ENCODE data around the gene POU6F2.

POU6F2 gene

DNA sequence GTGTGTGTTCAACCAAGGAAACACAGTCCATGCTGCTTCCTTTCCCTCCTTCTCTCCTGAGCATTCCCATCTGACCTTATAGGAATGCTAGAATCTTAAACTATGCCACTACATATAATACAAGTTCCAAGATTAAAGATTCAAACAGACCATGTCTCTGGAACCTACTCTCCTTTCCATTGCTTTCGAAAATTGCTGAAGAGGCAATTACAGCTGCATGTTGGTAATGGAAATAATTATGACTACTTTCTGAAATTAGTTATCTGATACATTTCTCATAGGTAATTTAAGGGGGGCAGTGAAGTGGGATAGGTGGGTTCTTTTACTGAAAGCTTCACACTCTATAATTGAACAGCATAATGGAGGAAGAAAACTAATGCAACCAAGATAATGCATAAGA lies 302.6 kb downstream of the POU6F2 start:
- Histone ChIP-seq H3K27ac (ENCODE audit: insufficient read depth, low read depth, low read length, poor library complexity, severe bottlenecking) (no peak overlapping the region), H3K4me1 (ENCODE audit: control insufficient read depth, insufficient read depth, low read length) (no peaks in the 10 kb centered on the region), H3K4me3 (ENCODE audit: insufficient read depth, low read depth, low read length) (no peak overlapping the region), H3K9me3 (ENCODE audit: control insufficient read depth, low read length) (no peaks in the 10 kb centered on the region), H3K27me3 (ENCODE audit: control insufficient read depth, insufficient read depth, low read length, poor library complexity, severe bottlenecking) (no peaks in the 10 kb centered on the region), H3K36me3 (ENCODE audit: control insufficient read depth, insufficient read depth, low read length) (no peaks in the 10 kb centered on the region)
- 0% methylated on average over 1 of the region's 1 CpG; no CpG with 5 or more reads in 1 of the 2 experiments for WGBS, 2 experiments

DNA sequence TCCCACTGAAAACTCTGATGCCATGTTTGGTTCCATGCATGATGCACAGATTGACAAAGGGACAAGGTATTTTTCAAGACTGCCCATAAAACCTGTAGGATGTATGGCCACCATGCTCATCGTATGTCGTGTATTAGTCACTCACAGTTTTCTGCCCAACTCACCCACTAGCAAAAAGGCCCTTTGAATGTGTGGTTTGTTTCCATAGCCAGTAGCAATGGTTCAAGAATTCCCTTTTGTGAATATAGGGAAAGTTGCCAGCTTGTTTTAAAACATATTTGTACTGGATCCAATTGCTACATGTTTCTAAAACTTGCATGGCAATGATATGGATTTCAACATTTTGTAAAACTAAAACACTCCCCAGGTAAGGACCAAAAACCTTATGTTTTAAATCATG lies 307.5 kb downstream of the POU6F2 start:
- WGBS, 2 experiments = 42 to 50% methylated on average over 2 of the region's 2 CpGs
- Histone ChIP-seq H3K4me1 (ENCODE audit: control insufficient read depth, insufficient read depth, low read length) (no peaks in the 10 kb centered on the region), H3K9me3 (ENCODE audit: control insufficient read depth, low read length) (no peaks in the 10 kb centered on the region), H3K27me3 (ENCODE audit: control insufficient read depth, insufficient read depth, low read length, poor library complexity, severe bottlenecking) (no peaks in the 10 kb centered on the region), H3K27ac (ENCODE audit: insufficient read depth, low read depth, low read length, poor library complexity, severe bottlenecking) (no peak overlapping the region), H3K36me3 (ENCODE audit: control insufficient read depth, insufficient read depth, low read length) (no peaks in the 10 kb centered on the region), H3K4me3 (ENCODE audit: insufficient read depth, low read depth, low read length) (no peak overlapping the region)

DNA sequence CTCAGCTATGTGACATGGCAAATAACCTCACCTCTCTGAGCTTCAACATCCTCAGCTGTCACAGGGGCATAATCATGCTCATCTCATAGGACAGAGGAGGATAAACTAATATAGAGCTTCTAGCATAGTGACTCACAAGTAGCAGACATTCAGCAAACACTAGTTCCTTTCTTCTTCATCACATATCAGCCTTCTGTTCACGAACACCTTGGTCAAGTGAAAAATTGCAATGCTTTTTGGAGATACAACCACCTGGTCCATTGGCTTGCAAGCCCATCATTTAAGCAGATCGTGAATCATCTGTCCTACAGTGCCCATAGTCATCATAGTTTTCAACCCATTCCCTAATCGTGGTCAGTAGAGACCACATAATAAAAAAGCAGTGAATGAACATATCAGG lies 310.6 kb downstream of the POU6F2 start:
- no peaks in the 10 kb centered on the region for H3K36me3 ChIP-seq (ENCODE audit: control insufficient read depth, insufficient read depth, low read length)
- no peaks in the 10 kb centered on the region for H3K4me1 ChIP-seq (ENCODE audit: control insufficient read depth, insufficient read depth, low read length)
- H3K9me3 ChIP-seq (ENCODE audit: control insufficient read depth, low read length) = no peaks in the 10 kb centered on the region
- H3K27ac ChIP-seq (ENCODE audit: insufficient read depth, low read depth, low read length, poor library complexity, severe bottlenecking) = no peak overlapping the region
- no peak overlapping the region for H3K4me3 ChIP-seq (ENCODE audit: insufficient read depth, low read depth, low read length)
- H3K27me3 ChIP-seq (ENCODE audit: control insufficient read depth, insufficient read depth, low read length, poor library complexity, severe bottlenecking) = no peaks in the 10 kb centered on the region
- 91 to 95% methylated on average over 3 of the region's 3 CpGs for WGBS, 2 experiments

DNA sequence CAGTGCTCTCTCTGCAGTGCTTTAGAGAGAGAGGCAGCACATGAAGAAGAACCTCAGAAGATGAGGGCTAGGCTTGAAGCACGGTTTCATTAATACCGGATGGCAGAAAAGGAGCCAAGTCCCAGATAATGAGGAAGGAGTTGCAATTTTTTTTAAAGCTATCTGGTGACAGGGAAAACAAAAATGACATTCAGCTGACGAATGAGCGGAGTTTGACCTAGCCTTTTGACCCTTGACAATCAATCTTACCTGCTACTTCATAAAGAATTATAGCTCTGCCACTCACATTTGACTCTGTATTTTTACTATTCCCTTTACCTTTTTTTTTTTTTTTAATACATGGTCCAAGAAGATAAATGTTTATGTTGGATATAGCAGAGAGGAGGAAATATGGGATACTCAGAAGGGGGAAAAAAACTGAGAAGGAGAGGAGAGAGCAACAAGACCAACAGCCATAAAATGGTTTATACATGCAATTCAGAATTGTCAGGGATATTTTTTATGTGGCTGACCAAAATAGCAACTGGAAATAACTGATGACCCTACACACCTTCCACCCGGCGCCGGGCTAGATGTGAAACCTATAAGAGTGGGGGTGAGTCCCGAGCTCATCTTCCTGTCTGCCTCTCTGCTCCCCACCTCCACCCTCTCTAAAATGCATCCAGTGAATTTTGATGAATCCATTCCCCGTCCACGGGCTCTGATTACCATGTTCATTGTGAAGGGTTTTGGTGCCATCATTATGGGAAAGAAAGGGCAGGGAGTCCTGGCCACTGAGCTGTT lies 314.1 kb downstream of the POU6F2 start:
- Histone ChIP-seq H3K36me3 (ENCODE audit: control insufficient read depth, insufficient read depth, low read length) (no peaks in the 10 kb centered on the region), H3K9me3 (ENCODE audit: control insufficient read depth, low read length) (no peaks in the 10 kb centered on the region), H3K27me3 (ENCODE audit: control insufficient read depth, insufficient read depth, low read length, poor library complexity, severe bottlenecking) (no peaks in the 10 kb centered on the region), H3K27ac (ENCODE audit: insufficient read depth, low read depth, low read length, poor library complexity, severe bottlenecking) (no peak overlapping the region), H3K4me1 (ENCODE audit: control insufficient read depth, insufficient read depth, low read length) (no peaks in the 10 kb centered on the region), H3K4me3 (ENCODE audit: insufficient read depth, low read depth, low read length) (no peak overlapping the region)
- WGBS, 2 experiments = 88% methylated on average over 10 of the region's 10 CpGs

DNA sequence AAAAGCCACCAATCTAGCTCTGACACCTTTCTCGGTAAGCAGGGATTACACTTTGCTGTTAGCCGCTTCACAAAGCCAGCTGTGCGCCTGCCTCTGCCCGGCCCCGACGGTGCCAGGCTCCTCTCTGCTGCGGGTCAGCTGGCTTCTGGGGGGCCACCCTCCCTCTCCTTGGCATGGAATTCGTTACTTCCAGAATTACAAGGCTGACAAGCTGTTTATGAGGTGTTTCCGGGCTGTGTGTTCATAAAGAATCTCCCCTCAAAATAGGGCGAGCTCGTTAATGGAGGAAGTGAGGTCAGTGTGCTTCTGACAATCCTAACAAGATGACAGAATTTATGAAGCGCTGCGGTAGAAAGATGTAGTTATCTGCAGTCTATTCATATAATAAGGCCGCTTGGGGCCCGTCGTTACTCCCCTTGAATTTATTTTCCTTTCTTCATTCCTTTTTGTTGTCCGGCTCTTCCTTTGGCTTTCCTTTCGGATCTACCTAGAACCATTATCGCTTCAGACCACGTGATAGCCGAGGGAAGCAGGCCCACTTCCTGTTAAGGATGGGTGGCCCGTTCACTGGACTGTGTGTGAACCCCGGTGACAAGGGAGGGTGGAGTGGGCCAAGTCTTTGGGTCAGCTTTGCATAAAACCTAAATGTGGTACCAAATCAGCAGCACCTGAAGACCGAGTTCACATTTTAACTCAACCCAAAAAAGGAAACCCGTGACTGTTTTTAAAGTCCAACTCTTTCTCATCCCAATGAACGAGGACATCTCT lies 315.5 kb downstream of the POU6F2 start:
- no peak overlapping the region for H3K27ac ChIP-seq (ENCODE audit: insufficient read depth, low read depth, low read length, poor library complexity, severe bottlenecking)
- 94% methylated on average over 25 to 26 of the region's 26 CpGs for WGBS, 2 experiments
- no peak overlapping the region for H3K4me3 ChIP-seq (ENCODE audit: insufficient read depth, low read depth, low read length)
- no peaks in the 10 kb centered on the region for H3K4me1 ChIP-seq (ENCODE audit: control insufficient read depth, insufficient read depth, low read length)
- no peaks in the 10 kb centered on the region for H3K9me3 ChIP-seq (ENCODE audit: control insufficient read depth, low read length)
- H3K36me3 ChIP-seq (ENCODE audit: control insufficient read depth, insufficient read depth, low read length) = no peaks in the 10 kb centered on the region
- no peaks in the 10 kb centered on the region for H3K27me3 ChIP-seq (ENCODE audit: control insufficient read depth, insufficient read depth, low read length, poor library complexity, severe bottlenecking)

DNA sequence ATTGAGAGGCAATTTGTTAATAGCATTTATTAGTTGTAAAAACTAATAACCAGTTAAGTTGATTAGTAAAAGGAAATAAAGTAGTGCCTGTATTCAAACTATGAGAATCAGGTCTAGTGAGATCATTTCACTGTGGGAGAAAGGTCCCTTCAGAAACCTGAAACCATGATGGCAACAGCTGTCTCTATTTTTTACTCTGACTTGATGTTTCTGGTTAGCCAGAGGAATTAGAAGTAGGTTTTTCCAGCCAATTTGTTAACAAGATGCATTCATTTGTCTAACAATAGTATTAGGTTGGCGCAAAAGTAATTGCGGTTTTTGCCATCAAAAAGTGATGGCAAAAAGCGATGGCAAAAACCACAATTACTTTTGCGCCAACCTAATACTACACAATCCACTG lies 316.3 kb downstream of the POU6F2 start:
- Histone ChIP-seq H3K36me3 (ENCODE audit: control insufficient read depth, insufficient read depth, low read length) (no peaks in the 10 kb centered on the region), H3K27ac (ENCODE audit: insufficient read depth, low read depth, low read length, poor library complexity, severe bottlenecking) (no peak overlapping the region), H3K4me1 (ENCODE audit: control insufficient read depth, insufficient read depth, low read length) (no peaks in the 10 kb centered on the region), H3K4me3 (ENCODE audit: insufficient read depth, low read depth, low read length) (no peak overlapping the region), H3K27me3 (ENCODE audit: control insufficient read depth, insufficient read depth, low read length, poor library complexity, severe bottlenecking) (no peaks in the 10 kb centered on the region), H3K9me3 (ENCODE audit: control insufficient read depth, low read length) (no peaks in the 10 kb centered on the region)
- 95 to 96% methylated on average over 2 to 4 of the region's 4 CpGs for WGBS, 2 experiments

DNA sequence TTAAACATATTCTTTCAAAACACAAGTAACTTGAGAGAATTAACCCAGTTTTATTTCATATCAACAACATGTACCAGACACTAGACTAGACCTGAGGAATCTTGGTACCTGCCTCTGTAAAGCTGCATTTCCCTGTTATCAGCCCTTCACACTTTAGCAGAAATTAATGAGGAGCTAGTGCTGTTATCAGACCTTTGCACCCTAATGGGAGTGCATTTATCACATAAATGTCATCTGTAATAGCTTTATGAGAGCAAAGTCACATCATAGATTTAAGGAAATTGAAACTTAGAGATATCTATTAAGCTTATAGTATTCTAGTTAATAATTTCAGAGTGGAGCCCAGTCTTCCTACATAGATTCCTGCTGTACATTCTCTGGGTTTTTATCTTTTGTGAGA lies 318.1 kb downstream of the POU6F2 start:
- Histone ChIP-seq H3K27ac (ENCODE audit: insufficient read depth, low read depth, low read length, poor library complexity, severe bottlenecking) (no peak overlapping the region), H3K36me3 (ENCODE audit: control insufficient read depth, insufficient read depth, low read length) (no peaks in the 10 kb centered on the region), H3K27me3 (ENCODE audit: control insufficient read depth, insufficient read depth, low read length, poor library complexity, severe bottlenecking) (no peaks in the 10 kb centered on the region), H3K4me1 (ENCODE audit: control insufficient read depth, insufficient read depth, low read length) (no peaks in the 10 kb centered on the region), H3K9me3 (ENCODE audit: control insufficient read depth, low read length) (no peaks in the 10 kb centered on the region), H3K4me3 (ENCODE audit: insufficient read depth, low read depth, low read length) (no peak overlapping the region)

DNA sequence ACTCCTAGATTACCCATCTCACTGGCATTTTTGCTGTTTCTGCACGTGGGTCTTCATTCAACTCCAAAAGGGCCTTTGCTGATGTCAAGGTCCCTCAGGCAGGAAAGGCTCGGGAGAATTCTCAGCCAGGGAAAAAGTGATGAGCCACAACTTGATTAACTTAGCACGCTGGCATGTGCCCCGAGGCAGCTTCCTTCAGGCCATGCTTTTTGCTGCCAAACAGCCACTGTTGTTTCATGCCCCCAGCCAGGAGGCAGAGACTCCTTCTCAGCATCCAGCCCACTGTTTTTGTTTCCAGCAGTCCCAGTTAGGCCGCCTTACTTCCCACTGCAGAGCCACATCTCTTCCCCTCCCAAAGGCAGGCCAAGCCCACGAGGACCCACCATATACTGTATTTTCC lies 322.0 kb downstream of the POU6F2 start:
- no peak overlapping the region for H3K27ac ChIP-seq (ENCODE audit: insufficient read depth, low read depth, low read length, poor library complexity, severe bottlenecking)
- no peaks in the 10 kb centered on the region for H3K9me3 ChIP-seq (ENCODE audit: control insufficient read depth, low read length)
- H3K27me3 ChIP-seq (ENCODE audit: control insufficient read depth, insufficient read depth, low read length, poor library complexity, severe bottlenecking) = no peaks in the 10 kb centered on the region
- WGBS, 2 experiments = 71 to 73% methylated on average over 6 of the region's 6 CpGs
- H3K4me3 ChIP-seq (ENCODE audit: insufficient read depth, low read depth, low read length) = no peak overlapping the region
- no peaks in the 10 kb centered on the region for H3K36me3 ChIP-seq (ENCODE audit: control insufficient read depth, insufficient read depth, low read length)
- no peaks in the 10 kb centered on the region for H3K4me1 ChIP-seq (ENCODE audit: control insufficient read depth, insufficient read depth, low read length)

DNA sequence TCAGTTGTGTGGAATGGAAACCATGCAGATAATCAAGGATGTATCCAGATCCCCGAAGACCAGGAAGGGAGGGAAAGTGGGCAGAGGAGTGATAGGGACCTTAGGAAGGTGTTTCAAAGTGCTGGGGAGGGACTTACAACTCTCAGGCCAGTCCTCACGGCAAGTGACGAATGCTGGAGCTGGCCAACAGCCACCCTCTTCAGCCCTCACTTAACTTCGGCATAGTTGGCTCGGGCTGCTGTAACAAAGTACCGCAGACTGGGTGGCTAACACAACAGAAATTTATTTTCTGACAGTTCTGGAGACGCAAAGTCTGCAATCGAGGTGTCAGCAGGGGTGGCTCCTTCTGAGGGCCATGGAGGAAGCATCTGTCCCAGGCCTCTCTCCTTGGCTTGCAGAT lies 322.6 kb downstream of the POU6F2 start:
- Histone ChIP-seq H3K36me3 (ENCODE audit: control insufficient read depth, insufficient read depth, low read length) (no peaks in the 10 kb centered on the region), H3K9me3 (ENCODE audit: control insufficient read depth, low read length) (no peaks in the 10 kb centered on the region), H3K27ac (ENCODE audit: insufficient read depth, low read depth, low read length, poor library complexity, severe bottlenecking) (no peak overlapping the region), H3K27me3 (ENCODE audit: control insufficient read depth, insufficient read depth, low read length, poor library complexity, severe bottlenecking) (no peaks in the 10 kb centered on the region), H3K4me1 (ENCODE audit: control insufficient read depth, insufficient read depth, low read length) (no peaks in the 10 kb centered on the region), H3K4me3 (ENCODE audit: insufficient read depth, low read depth, low read length) (no peak overlapping the region)
- whole genome bisulfite sequencing, 2 experiments = 80 to 84% methylated on average over 8 of the region's 8 CpGs

DNA sequence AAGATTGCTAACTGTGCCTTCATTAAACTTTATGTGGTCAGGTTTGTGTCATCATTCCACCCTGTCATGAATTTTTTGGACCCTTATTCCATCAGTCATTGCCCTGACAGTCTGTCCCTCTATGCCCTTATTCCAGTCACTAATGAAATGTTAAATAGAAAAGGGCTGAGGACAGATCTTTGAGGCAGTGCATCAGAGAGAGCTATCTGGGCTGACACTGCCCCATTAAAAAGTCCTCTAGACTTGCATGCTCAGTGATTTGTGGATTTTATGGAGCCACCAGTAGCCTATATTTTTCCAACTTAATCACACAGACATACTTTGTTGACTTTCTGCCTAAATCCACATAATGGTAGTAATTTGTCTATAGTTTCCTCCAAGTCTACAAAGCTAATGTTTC lies 323.8 kb downstream of the POU6F2 start:
- no peaks in the 10 kb centered on the region for H3K27me3 ChIP-seq (ENCODE audit: control insufficient read depth, insufficient read depth, low read length, poor library complexity, severe bottlenecking)
- no peaks in the 10 kb centered on the region for H3K36me3 ChIP-seq (ENCODE audit: control insufficient read depth, insufficient read depth, low read length)
- H3K4me1 ChIP-seq (ENCODE audit: control insufficient read depth, insufficient read depth, low read length) = no peaks in the 10 kb centered on the region
- no peak overlapping the region for H3K4me3 ChIP-seq (ENCODE audit: insufficient read depth, low read depth, low read length)
- H3K9me3 ChIP-seq (ENCODE audit: control insufficient read depth, low read length) = no peaks in the 10 kb centered on the region
- H3K27ac ChIP-seq (ENCODE audit: insufficient read depth, low read depth, low read length, poor library complexity, severe bottlenecking) = no peak overlapping the region
